A549 (cell line): ENCODE data around the gene TMED5.

Experiments
- BHLHE40 ChIP-seq: IDR thresholded peaks from 2 replicates; pipeline ENCODE4 v1.6.1; 2012; ENCODE audit warnings: low read depth, low read length, inconsistent platforms
- CEBPB ChIP-seq, 2 experiments: fragments of >200 bp in 1 of 2; sonication (Bioruptor Twin) in 1 of 2; formaldehyde crosslinking in 1 of 2; IDR thresholded peaks; 2 replicates each; pipeline ENCODE4 v1.6.1; 2012 to 2016
- CTCF ChIP-seq: fragments of >200 bp; sonication (Bioruptor Twin); formaldehyde crosslinking; IDR thresholded peaks from 3 replicates; pipeline ENCODE4 v1.5.1; 2016
- HMGXB4 ChIP-seq: fragments of 250-450 bp; sonication (Bioruptor Pico); IDR thresholded peaks from 2 replicates; pipeline ENCODE4 v1.5.0; 2021; ENCODE audit warnings: mild to moderate bottlenecking, moderate library complexity, borderline replicate concordance
- KDM1A ChIP-seq: fragments of 200-600 bp; sonication (generic); IDR thresholded peaks from 2 replicates; pipeline ENCODE4 v1.6.1; 2016; ENCODE audit warnings: low read depth, mild to moderate bottlenecking
- POLR2A ChIP-seq: IDR thresholded peaks from 2 replicates; pipeline ENCODE4 v1.6.1; 2012; ENCODE audit warnings: mild to moderate bottlenecking, low read length
- REST ChIP-seq: fragments of 200-600 bp; sonication (generic); IDR thresholded peaks from 2 replicates; pipeline ENCODE4 v1.6.1; 2016; ENCODE audit warnings: antibody characterized with exemption, mild to moderate bottlenecking, moderate library complexity
- TP53 ChIP-seq: fragments of 250-450 bp; sonication (Bioruptor Pico); IDR thresholded peaks from 2 replicates; pipeline ENCODE4 v1.5.0; 2021; ENCODE audit warnings: mild to moderate bottlenecking, moderate library complexity

GRCh38 chr1:93205892-93206566 is 25.8 kb upstream of the TMED5 start:
- TF ChIP-seq CTCF (no peak), HMGXB4 (CRISPR knock-in tag) (no peak), CEBPB (IDR thresholded peaks at IDR 0.05) (no peak), BHLHE40 (no peak), POLR2A (no peak), REST (no peak), KDM1A (no peak), TP53 (CRISPR knock-in tag) (no peak)
